GM23248 (cell line): ENCODE data around the gene LSM3.

Source experiments
- EZH2 ChIP-seq: fragments of 200-600 bp; sonication (generic); IDR thresholded peaks from 2 replicates; pipeline ENCODE4 v1.6.1; 2018; ENCODE audit warnings: antibody characterized with exemption, mild to moderate bottlenecking; ENCODE audit not compliant: insufficient read depth, poor library complexity, severe bottlenecking
- EZH2phosphoT487 ChIP-seq: fragments of 200-600 bp; sonication (generic); IDR thresholded peaks from 2 replicates; pipeline ENCODE4 v1.6.1; 2018; ENCODE audit warnings: antibody characterized with exemption, moderate library complexity, mild to moderate bottlenecking, low read depth; ENCODE audit not compliant: insufficient read depth

- TF ChIP-seq EZH2 (no peak), EZH2phosphoT487 (no peak)
Observed at GRCh38 chr3:14239940-14240339, 61.3 kb downstream of the LSM3 start.
